GM12864 (cell line): ENCODE results near the gene PTPRM.

ENCODE experiments used
- DNase-seq: peaks from one replicate; pipeline ENCODE4 v3.0.0-alpha.2; 2011; ENCODE audit warnings: low read depth
- H3K4me3 ChIP-seq: 2 replicates; pipeline ENCODE4 v1.5.1; 2011; ENCODE audit warnings: mild to moderate bottlenecking, low read depth, low read length, control low read depth
- CTCF ChIP-seq: IDR thresholded peaks from 2 replicates; pipeline ENCODE4 v1.5.1; 2011; ENCODE audit warnings: low read depth, mild to moderate bottlenecking, moderate library complexity, low read length, control low read depth, inconsistent platforms; ENCODE audit errors: missing control alignments

The PTPRM gene

GRCh38 chr18:8006979-8007378, 439.9 kb downstream of the PTPRM start:
- TF ChIP-seq CTCF = no peak
- H3K4me3 ChIP-seq = no peak overlapping the region
- no peak for DNase-seq

- DNase-seq = no peak
- no peak for TF ChIP-seq CTCF
- no peak overlapping the region for H3K4me3 ChIP-seq
Measured at GRCh38 chr18:8008033-8008432, 440.9 kb downstream of the PTPRM start.

- H3K4me3 ChIP-seq = no peak overlapping the region
- no peak for DNase-seq
- TF ChIP-seq CTCF = no peak
Measured at GRCh38 chr18:8011361-8011760, 444.2 kb downstream of the PTPRM start.

GRCh38 chr18:8011906-8012305, 444.8 kb downstream of the PTPRM start:
- TF ChIP-seq CTCF = no peak
- H3K4me3 ChIP-seq = no peak overlapping the region
- DNase-seq = no peak

- no peak for DNase-seq
- no peak for TF ChIP-seq CTCF
- no peak overlapping the region for H3K4me3 ChIP-seq
Measured at GRCh38 chr18:8018701-8019331, 451.7 kb downstream of the PTPRM start.

GRCh38 chr18:8019600-8019999, 452.5 kb downstream of the PTPRM start:
- DNase-seq = no peak
- no peak overlapping the region for H3K4me3 ChIP-seq
- TF ChIP-seq CTCF = no peak

GRCh38 chr18:8020132-8020846, 453.2 kb downstream of the PTPRM start:
- no peak overlapping the region for H3K4me3 ChIP-seq
- DNase-seq = no peak
- TF ChIP-seq CTCF = no peak
